GM19463 (cell line): Measurements from ENCODE around the gene IDH1.
"Not testable (repeated sequence)": the region's sequence is repeated elsewhere in the genome, so short reads cannot be mapped to it uniquely, and the experiment has no call there.

Experiments used
- ATAC-seq: cut with Tn5 transposase; IDR thresholded peaks from one replicate; pipeline ENCODE4 v1.9.1; 2021; ENCODE audit warnings: mild to moderate bottlenecking, moderate library complexity; ENCODE audit not compliant: unreplicated experiment

The IDH1 gene

DNA sequence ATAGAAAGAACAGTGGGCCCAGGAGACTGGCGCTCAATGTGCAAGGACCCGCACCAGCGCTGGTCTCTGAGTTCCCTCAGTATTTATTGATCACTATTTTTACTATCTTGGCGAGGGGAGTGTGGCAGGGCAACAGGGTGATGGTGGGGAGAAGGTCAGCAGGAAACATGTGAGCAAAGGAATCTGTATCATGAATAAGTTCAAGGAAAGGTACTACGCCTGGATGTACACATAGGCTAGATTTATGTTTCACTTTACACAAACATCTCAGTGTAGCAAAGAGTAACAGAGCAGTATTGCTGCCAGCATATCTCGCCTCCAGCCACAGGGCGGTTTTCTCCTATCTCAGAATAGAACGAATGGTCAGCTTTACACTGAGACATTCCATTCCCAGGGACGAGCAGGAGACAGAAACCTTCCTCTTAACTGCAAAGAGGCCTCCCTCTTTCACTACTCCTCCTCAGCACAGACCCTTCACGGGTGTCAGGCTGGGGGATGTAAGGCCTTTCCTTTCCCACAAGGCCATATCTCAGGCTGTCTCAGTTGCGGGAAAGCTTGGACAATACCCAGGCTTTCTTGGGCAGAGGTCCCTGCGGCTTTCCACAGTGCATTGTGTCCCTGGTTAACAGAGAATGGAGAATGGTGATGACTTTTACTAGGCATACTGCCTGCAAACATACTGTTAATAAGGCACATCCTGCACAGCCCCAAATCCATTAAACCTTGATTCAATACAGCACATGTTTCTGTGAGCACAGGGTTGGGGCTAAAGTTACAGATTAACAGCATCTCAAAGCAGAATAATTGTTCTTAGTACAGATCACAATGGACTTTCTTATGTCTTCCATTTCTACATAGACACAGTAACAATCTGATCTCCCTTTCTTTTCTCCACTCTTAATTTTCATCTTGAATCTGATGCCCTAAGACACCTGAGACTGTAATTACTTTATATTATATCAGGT is 2.3 kb upstream of the IDH1 start:
- ATAC-seq, result not testable (repeated sequence)

DNA sequence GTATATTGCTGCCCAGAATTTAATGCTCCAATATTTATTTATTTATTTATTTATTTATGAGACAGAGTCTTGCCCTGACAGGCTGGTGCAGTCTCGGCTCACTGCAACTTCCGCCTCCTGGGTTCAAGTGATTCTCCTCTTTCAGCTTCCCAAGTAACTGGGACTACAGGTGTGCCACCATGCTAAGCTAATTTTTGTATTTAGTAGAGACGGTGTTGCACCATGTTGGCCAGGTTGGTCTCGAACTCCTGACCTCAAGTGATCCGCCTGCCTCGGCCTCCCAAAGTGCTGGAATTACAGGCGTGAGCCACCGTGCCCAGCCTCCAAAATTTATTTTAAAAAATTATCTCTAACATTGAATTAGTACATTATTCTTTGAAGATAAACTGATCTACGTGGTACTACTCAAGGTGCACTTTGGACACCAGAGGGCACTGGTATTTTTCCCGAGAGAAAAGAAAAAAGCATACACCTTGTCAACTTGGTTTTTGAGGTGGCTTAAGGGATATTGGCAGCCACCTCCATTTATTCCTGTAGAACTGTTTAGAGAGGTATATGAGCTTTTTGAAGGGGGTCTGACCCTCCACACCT is 1.4 kb upstream of the IDH1 start:
- ATAC-seq, result no peak

DNA sequence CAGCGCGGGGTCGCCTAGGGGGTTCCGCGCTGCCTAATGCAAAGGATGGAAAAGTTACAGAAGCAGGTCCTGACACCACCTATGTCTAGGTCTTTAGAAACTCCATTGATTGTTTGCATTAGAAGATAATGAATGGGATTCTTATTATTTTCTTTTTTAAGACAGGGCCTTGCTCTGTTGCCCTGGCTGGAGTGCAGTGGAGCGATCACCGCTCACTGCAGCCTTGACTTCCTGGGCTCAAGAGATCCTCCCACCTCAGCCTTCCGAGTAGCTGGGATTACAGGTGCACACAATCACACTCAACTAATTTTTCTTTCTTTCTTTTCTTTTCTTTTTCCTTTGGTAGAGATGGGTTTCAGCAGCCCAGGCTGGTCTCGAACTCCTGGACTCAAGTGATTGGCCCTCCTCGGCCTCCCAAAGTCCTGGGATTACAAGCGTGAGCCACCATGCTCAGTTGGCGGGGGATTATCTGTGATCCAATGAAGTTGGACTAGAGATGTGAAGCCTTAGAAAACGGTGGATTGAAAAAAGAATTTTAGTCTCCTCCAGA is 761 bp upstream of the IDH1 start:
- ATAC-seq, result peak; percentile 9

DNA sequence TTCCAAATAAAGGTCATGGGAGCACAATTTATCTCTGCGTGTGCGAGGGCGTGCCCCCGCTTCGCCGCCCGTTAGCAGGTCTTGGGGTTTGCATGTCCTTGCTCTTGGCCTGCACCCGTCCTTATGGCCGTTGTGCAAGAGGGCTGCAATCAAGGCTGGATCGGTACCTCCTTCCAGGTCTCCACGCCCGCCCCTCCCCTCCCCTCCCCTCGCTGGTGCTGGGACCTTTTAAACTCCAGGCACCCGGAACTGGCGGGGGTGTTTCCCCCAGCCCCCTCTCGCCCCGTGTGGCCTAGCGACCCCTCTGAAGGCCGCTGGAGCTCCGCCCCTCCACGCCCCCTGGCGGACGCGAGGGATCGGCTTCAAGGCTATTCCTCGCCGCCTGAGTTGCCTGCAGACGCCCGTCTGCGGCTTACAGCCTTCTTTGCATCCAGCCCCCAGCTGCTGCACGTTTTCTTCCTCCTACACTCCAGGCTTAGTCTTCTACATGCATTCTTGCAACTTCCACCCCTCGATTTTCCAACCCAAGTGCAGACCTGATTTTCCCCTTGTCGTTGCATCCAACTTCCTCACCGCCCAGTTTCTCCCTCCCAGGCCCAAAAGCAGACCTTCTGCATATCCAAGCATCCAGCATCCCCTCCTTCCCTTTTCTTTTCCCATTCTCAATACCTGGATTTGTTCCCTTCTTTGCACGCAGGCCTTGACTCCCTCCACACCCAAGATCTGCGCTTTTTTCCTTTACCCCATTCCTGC is 577 bp downstream of the IDH1 start:
- ATAC-seq, result peak; percentile 69

DNA sequence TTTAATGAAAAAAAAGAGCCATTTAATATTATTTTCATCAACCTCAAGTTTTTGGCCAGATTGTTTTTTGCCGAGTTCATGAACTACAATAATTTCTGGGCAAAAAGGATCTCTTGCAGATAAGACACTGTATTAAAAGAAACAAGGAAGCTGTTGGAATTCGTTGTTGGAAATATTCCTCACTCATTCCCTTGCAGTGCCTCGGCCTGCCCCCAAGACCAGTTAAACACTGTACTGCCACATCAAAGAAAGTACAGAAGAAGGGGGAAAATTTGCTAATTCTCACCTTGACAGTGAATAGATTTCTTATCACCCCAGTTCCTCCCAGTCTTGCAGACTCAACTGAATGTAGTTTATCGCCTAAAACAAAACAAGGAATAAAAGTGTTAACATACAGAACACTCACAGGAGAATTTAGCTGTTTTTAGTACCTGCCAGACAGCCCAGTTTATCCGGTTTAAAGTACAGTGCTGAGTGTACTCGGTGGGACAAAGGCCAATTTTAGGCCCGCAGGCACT is 1.2 kb downstream of the IDH1 start:
- no peak for ATAC-seq

DNA sequence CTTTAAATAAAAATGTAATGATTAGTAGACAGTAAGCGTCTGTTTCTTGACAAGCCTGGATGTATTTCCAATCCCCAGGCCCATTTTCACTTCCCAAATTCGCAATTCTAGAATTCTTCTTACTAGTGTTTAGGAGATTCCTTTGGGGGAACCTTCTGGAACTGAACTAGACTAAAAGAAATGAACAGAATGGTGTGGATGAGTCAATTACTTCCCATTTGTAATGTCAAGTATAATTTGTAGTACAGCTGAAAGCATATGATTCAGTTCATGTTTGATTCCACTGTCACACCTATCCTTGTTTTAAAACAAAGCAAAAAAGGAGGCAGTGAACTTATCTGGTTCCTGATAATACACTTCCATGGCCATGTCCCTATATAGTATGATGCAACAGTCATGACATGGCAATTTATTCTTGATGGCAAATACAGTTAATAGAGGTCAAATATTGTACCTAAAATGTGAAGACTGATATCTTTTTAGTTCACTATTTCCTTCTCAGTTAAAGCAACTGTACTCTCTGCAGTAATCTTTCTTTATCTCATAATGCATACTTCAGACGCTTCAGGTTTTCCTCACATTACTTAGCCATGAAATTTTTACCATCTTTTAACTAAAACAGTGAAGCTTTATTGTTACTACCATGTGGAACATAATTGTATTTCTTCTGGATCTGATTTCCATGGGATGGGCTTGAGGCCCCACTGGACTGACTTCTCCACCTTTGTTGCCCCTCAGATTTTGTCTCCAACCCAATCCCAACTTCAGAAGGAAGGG is 2.0 kb downstream of the IDH1 start:
- ATAC-seq, result no peak

DNA sequence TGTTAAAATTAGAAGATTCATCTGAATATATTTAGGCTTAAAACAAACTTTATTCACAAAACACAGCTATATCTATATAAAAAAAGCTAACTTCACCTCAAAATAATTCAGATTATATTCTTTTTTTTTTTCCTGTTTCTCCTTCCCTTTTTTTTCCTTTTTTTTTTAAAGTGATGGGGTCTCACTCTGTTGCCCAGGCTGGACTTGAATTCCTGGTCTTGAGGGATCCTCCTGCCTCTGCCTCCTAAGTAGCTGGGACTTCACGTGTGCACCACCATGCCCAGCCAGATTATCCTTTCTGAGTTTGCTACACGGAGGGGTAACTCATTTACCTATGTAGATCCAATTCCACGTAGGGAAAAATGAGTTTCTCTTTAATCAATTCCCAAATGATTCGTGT is 3.8 kb downstream of the IDH1 start:
- no peak for ATAC-seq

DNA sequence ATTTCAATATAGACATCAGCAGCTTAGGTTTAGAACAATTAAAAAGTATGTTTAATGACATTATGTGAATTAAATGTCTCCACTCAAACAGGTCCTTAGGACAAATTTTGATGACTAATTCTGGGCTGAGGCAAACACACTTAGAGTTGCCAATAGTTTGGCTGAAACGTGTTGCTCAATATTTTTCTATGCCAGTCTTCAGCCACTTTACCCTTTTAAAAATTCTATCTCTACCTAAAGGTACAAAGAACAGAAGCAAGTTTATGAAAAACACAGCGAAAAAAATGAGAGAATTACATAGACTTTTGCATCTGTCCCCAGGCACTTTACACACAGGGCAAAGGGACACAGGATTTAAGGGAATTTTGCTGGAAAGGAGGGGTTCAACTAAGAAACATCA is 4.5 kb downstream of the IDH1 start:
- ATAC-seq, result no peak

DNA sequence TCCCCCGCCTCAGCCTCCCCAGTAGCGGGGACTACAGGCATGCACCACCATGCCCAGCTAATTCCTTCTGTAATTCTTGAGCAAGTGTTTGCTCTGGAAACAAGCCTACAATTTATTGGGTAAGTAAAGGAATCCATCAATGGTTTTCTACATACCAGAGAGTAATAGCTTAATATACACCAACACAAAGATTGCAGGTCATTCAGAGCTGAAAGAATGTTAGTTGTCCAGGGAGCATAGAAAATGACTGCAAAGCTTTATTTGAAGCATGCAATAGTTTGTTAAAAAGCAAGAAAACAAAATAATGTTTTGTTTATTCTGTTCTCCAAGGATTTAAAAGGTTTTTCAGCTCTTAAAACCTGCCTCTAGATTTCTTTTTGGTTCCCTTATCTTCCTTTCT is 5.6 kb downstream of the IDH1 start:
- ATAC-seq, result no peak

DNA sequence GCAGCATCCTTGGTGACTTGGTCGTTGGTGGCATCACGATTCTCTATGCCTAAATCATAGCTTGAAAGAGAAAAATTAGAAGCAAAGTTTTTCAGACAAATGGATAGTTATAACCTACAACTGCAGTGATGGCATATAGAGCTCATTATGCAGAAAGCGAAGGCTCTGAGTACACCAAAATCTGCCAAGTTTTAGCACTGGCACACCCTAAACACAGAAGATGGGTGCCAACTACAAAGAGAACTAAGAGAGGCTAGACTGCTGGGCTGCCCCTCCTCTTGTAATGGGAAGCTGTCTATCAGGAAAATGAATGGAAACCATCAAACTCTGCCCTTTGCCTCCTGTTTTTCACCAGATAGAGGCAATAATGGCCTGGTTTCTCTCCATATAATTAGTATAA is 6.3 kb downstream of the IDH1 start:
- ATAC-seq, result no peak

DNA sequence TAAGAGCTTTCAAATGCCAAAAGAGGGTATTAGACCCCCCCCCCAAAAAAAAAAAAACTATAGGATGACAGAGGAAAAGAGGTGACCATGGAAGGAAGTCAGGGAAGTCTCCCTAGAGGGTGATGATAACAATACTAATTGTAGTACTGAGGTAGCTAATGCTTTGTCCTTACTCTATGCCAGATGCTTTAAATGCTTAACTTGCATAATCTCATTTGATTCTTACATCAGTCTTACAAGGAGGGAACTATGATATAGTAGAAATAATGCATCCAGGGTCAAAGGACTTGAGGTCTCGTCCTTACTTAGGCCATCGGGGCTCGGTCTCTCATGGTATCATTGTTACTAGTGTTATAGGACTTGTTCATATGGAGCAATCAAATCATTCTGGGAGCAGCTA is 9.1 kb downstream of the IDH1 start:
- no peak for ATAC-seq

DNA sequence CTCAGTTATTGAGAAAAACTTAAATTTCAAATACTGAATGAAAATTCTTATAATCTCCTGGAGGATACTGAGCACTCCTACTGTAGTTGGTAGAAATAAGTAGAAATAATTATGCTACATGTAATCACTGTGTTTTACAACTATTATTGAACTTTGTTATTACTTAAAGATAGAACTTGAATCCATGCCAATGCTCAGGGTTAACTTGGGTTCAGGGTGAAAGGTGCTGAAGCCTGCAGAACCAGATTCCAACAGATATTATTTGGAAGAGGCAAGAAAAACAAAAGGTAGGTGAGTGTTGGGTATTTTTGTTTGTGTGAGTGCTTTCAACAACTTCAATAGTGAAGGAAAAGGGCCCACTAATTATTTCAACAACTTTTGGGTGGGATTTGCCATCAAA is 10.4 kb downstream of the IDH1 start:
- ATAC-seq, result no peak

DNA sequence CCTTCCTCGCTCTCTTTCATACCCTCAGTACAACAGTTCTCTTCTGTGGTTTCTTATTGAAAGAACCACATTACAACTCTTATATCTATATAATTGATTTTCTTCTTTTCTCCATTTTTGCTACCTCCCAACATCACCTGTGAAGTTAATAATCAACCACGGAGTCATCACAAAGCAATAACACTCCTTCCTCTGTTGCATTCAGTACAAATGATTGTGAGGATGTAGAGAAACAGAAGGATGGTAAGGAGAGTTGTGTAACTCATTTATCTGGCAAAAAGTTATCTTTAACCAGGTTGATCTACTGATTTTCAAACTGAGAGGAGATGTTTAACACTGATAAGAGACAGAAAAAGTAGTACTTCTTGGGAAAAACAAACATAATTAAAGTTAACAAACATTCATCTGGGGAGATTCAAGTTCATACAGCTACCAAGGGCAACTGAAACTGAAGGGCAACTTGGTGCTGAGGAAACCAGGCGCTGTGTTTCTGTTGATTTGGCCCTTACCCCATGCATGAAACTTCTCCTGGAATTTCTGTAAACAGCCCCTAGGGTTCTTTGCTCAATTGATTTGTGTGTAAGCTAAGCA is 14.2 kb downstream of the IDH1 start:
- no peak for ATAC-seq

DNA sequence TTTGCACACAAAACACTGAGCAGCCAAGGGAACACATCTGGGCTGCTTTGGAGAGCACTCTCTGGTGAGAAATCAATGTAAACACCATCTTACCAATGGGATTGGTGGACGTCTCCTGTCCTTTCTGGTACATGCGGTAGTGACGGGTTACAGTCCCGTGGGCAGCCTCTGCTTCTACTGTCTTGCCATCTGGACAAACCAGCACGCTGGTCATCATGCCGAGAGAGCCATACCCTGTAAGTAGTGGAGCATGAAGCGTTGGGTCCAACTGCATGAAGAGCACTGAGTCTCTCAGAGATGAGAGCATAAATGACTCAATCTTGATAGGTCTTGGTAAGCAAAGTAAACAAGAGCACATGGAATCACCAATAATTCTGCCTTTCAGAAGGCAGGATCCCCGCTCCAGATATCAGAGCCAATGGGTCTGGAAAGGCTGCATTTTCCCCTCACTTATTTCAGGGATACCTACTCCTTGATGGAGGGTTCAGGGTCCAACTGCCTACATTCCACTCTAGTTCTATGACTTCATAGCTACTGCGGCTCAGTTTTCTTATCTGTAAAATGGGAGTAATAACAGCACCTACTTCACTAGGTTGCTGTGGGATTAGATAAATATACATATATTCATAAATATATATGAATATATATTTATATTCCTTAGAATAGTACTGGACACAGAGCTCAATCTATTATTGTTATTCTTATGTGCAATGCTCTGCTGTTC is 14.9 kb downstream of the IDH1 start:
- ATAC-seq, result no peak

DNA sequence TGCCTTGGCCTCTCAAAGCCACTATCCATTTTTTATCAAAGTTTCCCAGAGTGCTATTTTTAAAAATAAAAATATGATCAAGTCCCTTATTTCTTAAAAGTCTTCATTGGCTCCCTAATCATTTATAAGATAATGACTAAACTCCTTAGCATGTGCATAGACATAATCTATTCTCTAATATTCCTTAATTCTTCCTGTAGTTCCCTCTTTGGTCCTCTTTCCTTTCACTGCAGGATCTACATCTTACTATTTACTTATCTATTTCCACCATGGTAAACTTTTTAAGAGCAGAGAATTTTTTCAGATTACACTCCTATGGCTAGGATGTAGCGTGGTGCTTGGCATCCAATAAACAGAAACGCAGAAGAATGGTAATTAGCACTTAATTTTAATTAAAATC is 19.0 kb downstream of the IDH1 start:
- no peak for ATAC-seq

DNA sequence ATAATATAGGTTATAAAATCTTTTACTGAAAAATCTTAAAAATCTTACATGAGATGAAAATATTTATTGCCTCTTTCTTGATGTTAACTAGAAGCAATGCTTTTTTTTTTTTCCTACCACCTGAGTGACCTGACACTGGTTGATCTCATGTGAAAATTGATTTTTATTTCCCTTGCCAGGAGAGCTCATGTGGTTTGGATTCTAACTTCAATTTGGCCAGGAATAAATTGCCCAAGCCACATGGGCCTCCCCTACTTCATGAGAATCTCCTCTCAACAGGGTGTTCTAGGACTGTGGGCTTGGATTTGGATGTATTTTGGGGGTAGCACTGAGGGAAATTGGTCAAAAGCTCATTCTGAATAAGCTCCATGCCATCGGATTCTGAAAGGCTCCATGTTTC is 20.1 kb downstream of the IDH1 start:
- no peak for ATAC-seq

DNA sequence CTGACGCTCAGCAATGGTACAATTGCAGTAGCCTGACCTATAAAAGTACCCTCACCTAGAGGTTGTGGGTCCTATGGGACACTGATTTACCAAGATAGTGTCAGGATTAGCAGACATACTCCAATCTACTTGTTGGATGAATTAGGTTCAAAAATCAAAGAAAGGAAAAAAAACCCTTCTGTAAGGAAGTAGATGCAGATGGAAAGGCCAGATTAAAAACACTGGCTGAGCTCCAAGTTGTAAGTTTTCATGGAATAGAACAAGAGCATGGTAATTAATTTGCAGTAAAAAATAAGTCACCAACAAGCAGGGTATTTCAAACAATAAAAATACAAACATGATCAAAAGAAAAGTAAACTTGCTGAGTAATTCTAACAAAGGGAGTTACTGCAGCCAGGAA is 26.4 kb downstream of the IDH1 start:
- no peak for ATAC-seq

DNA sequence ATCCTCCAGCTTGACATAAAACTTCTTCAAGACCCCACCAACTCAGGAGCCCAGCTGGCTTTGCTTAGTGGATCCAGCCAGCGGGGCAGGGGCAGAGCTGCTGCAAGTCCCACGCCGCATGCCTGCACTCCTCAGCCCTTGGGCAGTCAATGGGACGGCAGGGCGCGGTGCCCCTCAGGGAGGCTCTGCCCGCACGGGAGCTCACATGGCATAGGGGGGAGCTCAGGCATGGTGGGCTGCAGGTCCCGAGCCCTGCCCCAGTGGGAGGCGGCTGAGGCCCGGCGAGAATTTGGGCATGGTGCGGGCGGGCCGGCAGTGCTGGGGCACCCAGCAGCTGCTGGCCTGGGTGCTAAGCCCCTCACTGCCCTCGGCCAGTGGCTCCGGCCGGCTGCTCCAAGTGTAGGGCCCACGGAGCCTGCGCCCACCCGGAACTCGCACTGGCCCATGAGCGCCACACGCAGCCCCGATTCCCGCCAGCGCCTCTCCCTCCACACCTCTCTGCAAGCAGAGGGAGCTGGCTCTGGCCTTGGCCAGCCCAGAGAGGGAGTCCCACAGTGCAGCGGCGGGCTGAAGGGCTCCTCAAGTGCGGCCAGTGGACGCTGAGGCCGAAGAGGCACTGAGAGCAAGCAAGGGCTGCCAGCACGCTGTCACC is 27.2 kb downstream of the IDH1 start:
- ATAC-seq, result no peak

DNA sequence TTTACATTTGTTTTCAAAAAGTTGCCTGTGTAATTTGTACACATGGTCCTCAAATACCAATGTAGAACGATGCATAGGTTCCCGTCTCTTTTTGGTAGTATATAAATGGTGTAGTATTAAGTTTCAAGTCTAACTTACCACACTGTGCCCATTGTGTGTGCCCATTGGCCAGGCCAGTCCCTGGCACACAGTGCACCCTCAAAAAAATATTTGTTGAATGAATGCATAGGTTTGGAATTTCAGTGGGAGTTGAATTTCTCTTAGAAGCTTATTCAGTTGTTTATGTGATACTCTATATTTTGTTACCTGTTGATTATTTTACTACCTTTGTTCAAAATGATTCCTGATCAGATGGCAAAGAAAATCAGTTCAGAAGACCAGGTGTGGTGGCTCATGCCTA is 30.1 kb downstream of the IDH1 start:
- ATAC-seq, result no peak
